ENCODE data around the gene KIF25. TPM values are rescaled to one million over a fixed set of nuclear protein-coding genes. Genes with fewer than 3 reads are reported as not detected.

Gene KIF25
- total RNA-seq, 1 experiment from 2014 or later, result not detected

DNA sequence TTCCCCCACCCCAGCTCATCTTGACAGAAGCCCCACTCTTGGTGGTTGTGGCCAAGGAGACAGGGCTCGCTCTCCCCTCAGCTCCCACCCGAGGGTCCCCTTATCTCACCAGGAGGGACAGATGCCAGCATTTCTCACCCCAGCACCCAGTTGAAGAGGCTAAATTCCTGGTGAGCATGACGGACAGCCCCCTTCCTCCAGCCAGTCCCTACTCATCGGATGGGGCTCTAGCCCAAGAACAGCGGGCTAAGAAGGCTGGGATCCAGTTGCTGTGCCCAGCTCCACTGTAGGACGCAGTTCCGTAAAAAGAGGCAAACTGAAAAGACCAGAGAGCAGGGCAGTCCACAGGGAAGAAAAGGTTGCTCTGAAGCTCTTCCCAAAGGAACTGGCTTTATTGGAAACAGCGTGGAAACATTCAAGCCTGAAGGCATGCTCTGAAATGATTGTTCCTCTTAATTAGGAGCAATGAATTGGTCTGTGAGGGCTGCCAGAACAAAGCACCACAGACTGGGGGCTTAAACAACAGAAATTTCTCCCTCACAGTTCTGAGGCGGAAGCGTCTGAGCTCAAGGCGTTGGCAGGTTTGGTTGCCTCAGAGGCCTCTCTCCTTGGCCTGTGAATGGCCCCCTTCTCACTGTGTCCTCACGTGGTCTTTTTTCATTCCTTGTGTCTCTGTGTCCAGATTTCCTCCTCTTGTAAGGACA lies 17.9 kb upstream of the KIF25 start:
- DNase-seq (ENCODE audit: low read depth in 1 of 2, low spot score in 2 of 2), result no peak
- no peaks in the 10 kb centered on the region for H3K27me3 ChIP-seq (replicated peaks)

DNA sequence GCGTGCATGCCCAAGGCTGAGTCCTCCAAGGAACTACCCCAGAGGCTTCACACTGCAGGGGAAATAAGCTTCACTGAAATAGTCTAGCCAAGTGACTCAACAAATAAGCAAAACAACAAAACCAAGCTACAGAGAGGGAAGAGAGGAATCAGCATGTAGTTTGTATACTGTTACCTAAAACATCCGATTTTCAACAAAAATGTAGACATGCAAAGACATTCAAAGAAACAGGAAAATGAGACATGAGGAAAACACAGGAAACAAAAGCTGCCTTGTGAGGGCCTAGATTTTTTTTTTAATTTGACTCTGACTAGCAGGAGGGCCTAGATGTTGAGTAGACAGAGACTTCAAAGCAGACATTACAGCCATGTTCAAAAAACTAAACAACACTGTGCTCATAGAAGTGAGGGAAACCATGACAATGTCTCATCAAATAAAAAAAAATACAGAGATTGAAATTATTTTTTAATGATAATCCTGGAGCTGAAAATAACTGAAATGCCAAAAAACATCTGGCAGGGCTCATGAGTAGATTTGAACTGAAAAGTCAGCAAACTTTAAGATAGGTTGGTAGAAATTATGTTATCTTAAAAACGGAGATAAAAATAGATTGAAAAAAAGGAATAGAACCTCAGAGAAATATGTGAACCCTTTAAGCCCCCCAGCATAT lies 16.4 kb upstream of the KIF25 start:
- no peak overlapping the region for H3K4me3 ChIP-seq
- no peaks in the 10 kb centered on the region for H3K27me3 ChIP-seq (replicated peaks)
- DNase-seq (ENCODE audit: low read depth in 1 of 2, low spot score in 2 of 2), result peak in 1 of 2 experiments; percentile 38
- H3K27ac ChIP-seq, result no peak overlapping the region
- no peaks in the 10 kb centered on the region for H3K36me3 ChIP-seq
- H3K9me3 ChIP-seq (replicated peaks), result peaks cover 4% of the 10 kb centered on the region; the same call in 1 of the 2 replicates
- H3K4me1 ChIP-seq (replicated peaks), result peaks cover 9% of the 10 kb centered on the region

More for the DNA sequence above, 17.9 kb upstream of the KIF25 start:
- H3K27ac ChIP-seq, result no peak overlapping the region
- peaks cover 3% of the 10 kb centered on the region; the same call in 1 of the 2 replicates for H3K9me3 ChIP-seq (replicated peaks)
- H3K4me3 ChIP-seq, result no peak overlapping the region
- no peaks in the 10 kb centered on the region for H3K36me3 ChIP-seq
- peaks cover 18% of the 10 kb centered on the region for H3K4me1 ChIP-seq (replicated peaks)

- Histone ChIP-seq H3K9me3 (replicated peaks) (peaks cover 4% of the 10 kb centered on the region; the same call in 1 of the 2 replicates), H3K4me3 (no peak overlapping the region), H3K36me3 (no peaks in the 10 kb centered on the region), H3K4me1 (replicated peaks) (peaks cover 9% of the 10 kb centered on the region), H3K27ac (no peak overlapping the region), H3K27me3 (replicated peaks) (no peaks in the 10 kb centered on the region)
- DNase-seq (ENCODE audit: low read depth in 1 of 2, low spot score in 2 of 2), result no peak
Observed at GRCh38 chr6:167981916-167982462, 15.5 kb upstream of the KIF25 start.

- H3K36me3 ChIP-seq, result no peaks in the 10 kb centered on the region
- DNase-seq (ENCODE audit: low read depth in 1 of 2, low spot score in 2 of 2), result no peak
- no peaks in the 10 kb centered on the region for H3K27me3 ChIP-seq (replicated peaks)
- H3K4me1 ChIP-seq (replicated peaks), result peaks cover 9% of the 10 kb centered on the region
- peaks cover 4% of the 10 kb centered on the region; the same call in 1 of the 2 replicates for H3K9me3 ChIP-seq (replicated peaks)
- H3K4me3 ChIP-seq, result no peak overlapping the region
- H3K27ac ChIP-seq, result no peak overlapping the region
Observed at GRCh38 chr6:167984144-167984719, 13.2 kb upstream of the KIF25 start.

DNA sequence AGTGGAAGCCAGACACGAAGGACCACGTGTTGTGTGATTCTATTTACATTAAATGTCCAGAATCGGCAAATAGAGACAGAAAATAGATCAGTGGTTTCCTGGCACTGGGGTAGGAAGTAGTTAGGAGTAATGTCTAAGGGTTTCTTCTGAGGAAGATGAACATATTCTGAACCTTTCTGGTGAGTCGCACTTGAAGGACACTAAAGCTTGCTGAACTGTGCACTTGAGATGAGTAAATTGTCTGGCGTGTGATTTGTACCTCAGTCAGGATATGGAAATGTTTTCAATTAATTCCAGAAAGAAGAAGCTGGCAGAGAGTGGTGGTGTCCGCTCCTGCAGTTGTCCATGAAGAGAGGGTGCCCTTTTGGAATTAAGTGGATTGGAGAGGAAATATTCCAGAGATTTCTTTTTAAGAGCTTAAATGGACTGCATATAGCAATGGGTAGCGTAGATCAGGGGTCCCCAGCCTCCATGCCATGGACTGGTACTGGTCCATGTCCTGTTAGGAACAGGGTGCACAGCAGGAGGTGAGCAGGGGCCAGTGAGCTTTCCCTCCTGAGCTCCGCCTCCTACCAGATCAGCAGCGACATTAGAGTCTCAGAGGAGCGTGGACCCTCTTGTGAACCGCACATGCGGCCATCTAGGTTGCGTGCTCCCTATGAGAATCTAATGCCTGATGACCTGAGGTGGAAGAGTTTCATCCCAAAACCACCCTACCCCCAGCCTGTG lies 12.4 kb upstream of the KIF25 start:
- Histone ChIP-seq H3K36me3 (no peaks in the 10 kb centered on the region), H3K27ac (no peak overlapping the region), H3K9me3 (replicated peaks) (peaks cover 4% of the 10 kb centered on the region; the same call in 1 of the 2 replicates), H3K27me3 (replicated peaks) (no peaks in the 10 kb centered on the region), H3K4me3 (no peak overlapping the region), H3K4me1 (replicated peaks) (peaks cover 9% of the 10 kb centered on the region)
- DNase-seq (ENCODE audit: low read depth in 1 of 2, low spot score in 2 of 2), result no peak

DNA sequence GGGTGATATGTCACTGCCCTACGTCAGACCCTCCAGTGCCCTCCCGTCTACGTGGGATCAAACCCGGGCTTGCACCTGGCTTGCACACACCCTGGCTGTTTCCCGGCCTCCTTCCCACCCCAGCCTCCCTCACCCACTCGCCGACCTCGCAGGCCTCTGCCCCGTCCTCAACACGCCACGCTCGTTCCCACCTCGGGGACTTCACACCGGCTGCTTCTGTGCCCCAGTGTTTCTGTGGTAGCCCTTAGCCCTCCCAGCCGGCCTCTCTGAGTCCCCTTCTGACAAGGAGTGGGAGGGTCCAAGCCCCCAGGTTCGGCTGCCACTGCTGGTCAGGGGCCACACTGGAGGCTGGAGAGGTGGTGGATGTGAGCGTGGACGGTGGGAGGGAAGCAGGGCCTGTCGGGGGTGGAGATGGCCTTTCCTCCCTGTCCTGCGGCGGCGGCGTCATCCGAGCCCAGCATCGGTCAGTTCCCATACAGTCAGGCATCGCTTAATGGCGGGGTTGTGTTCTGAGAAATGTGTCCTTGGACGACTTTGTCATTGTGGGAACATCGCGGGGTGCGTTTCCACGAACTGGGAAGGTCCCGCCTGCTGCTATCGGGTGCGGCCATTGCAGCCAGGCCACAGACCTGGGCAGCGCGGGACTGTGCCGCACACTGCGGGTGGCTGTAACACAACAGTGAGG lies 11.4 kb upstream of the KIF25 start:
- no peak overlapping the region for H3K4me3 ChIP-seq
- H3K36me3 ChIP-seq, result no peaks in the 10 kb centered on the region
- H3K9me3 ChIP-seq (replicated peaks), result peaks cover 4% of the 10 kb centered on the region; the same call in 1 of the 2 replicates
- DNase-seq (ENCODE audit: low read depth in 1 of 2, low spot score in 2 of 2), result no peak
- H3K4me1 ChIP-seq (replicated peaks), result peaks cover 4% of the 10 kb centered on the region
- no peaks in the 10 kb centered on the region for H3K27me3 ChIP-seq (replicated peaks)
- H3K27ac ChIP-seq, result no peak overlapping the region

DNA sequence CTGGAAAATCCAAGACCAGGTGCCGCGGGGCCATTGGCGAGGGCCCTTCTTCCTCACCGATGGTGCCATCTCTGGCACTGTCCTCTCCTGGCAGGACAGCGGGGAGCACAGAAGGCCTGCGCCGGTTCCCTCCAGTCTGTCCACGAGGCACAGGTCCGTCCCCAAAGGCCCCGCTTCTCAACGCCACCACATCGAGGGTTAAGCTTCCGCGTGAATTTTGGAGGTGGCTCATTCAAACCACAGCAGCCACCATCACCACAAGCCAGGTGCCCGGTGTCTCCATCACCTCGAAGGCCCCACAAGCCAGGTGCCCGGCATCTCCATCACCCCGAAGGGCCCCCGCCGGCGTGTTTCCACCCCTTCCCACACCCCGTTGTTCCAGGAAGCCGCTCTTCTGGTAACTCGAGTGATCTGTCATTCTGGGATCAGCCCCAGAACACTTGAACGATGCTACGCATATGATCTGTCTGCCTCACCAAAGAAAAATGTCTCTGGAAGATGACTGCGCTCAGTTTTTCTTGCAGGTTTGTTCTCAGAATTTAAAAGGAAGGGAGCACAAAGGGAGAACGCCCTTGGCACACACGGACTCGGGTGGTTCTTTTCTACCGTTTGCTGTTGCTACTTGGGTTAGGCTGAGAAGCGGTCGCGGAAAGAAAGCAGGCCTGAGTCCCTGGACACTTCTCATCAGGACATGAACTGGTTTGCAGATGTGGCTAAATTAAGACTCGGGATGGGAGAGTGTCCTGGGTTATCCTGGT lies 9.9 kb upstream of the KIF25 start:
- Histone ChIP-seq H3K9me3 (replicated peaks) (peaks cover 4% of the 10 kb centered on the region; the same call in 1 of the 2 replicates), H3K4me1 (replicated peaks) (no peaks in the 10 kb centered on the region), H3K36me3 (no peaks in the 10 kb centered on the region), H3K27me3 (replicated peaks) (no peaks in the 10 kb centered on the region), H3K4me3 (no peak overlapping the region), H3K27ac (no peak overlapping the region)
- no peak for DNase-seq (ENCODE audit: low read depth in 1 of 2, low spot score in 2 of 2)

DNA sequence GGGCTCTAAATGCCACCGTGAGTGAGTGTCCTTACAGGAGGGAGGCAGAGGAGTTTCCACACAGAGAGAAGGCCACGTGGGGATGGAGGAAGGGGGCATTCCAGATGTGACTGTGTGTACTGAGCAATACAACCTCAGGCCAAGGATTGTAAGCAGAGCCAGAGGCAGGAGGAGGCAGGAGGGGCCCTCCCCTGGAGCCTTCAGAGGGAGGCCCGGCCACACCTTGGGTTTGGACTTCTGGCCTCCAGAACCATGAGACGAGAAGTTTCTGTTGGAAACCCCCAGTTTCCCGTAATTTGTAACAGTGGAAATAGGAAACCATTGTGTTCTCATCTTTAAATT lies 9.3 kb upstream of the KIF25 start:
- Histone ChIP-seq H3K9me3 (replicated peaks) (peaks cover 4% of the 10 kb centered on the region; the same call in 1 of the 2 replicates), H3K36me3 (no peaks in the 10 kb centered on the region), H3K27me3 (replicated peaks) (no peaks in the 10 kb centered on the region), H3K4me3 (no peak overlapping the region), H3K27ac (no peak overlapping the region), H3K4me1 (replicated peaks) (no peaks in the 10 kb centered on the region)
- no peak for DNase-seq (ENCODE audit: low read depth in 1 of 2, low spot score in 2 of 2)

DNA sequence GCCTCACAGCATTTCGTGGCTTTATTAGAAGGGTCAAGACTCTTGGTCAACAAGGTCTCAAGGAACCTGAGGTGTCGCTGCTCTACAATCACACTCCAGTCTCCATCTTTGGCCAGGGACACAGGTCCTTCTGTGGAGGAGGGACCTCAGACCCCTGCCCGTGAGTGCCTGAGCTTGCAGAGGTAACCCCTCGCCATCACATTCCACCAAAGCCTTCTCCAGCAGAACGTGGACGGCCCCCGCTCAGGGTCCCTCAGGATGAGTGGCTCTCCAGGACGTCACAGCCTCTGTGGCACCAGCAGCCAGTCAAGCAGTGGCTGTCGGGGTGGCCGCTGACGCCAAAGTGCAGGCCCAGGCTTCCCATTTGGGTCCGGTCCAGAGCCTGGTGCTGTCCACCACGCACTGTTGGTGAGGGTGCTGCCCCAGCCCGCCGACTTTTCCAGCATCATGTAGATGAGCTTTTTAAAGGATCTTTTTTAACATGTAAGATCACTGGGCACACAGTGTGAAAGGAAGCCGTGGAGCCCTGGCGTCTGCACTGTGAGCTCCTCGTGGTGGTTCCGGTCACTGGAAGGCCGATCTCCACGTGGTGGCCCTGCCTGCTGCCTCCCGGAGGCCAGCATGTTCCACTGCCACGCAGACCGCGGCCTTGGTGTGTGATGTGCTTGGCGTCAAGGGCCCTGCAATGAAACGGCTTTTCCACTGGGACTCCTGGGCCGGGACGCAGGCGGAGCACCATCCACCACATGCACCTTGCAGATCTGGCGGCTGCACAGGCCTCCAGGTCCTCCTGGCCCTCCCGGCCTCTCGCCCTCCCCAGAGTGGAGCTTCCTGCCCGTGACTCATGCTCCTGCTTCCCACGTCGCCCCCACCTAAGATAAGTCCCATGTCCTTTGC lies 8.3 kb upstream of the KIF25 start:
- Histone ChIP-seq H3K36me3 (no peaks in the 10 kb centered on the region), H3K27me3 (replicated peaks) (no peaks in the 10 kb centered on the region), H3K27ac (no peak overlapping the region), H3K4me1 (replicated peaks) (no peaks in the 10 kb centered on the region), H3K9me3 (replicated peaks) (peaks cover 4% of the 10 kb centered on the region; the same call in 1 of the 2 replicates), H3K4me3 (no peak overlapping the region)
- peak in 1 of 2 experiments; percentile 36 for DNase-seq (ENCODE audit: low read depth in 1 of 2, low spot score in 2 of 2)

DNA sequence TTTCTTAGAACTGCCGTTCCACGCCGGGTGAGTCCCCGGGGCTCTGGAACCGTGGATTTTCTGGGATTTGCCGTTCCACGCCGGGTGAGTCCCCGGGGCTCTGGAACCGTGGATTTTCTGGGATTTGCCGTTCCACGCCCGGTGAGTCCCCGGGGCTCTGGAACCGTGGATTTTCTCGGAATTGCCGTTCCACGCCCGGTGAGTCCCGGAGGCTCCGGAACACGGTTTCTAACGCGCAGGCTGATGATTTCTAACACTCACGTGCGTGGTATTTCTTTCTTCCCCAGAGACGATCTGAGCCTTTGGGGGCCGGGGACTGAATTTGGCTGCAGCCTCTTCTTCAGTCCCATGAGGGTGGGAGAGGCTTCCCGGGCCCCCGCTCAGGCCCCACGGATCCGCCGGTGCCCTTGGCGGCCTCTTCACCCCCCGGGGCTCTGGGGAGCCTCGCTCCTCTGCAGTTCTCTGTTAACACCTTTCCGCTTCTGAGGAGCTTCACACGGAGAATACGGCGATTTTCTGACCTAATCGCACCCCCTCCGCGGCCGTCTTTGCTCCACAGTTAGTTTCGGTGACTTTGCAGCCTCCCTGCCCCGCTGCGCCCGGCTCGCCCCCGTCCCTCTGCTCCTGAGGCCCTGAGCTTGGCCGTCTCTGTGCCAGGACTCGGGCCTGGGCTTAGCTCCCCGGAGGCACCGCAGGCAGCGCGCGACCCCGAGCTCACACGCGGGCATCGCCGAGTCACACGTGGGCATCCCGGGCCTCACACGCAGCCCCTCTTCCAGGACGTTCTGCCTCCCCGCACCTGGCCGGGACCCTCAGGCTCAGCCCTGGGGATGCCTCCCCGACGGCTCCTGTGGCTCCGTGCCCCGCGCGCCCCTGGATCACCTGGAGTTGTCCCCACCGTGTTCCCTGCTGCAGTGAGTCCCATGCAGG lies 7.2 kb upstream of the KIF25 start:
- no peak overlapping the region for H3K4me3 ChIP-seq
- peak in 1 of 2 experiments; percentile 57 for DNase-seq (ENCODE audit: low read depth in 1 of 2, low spot score in 2 of 2)
- H3K27me3 ChIP-seq (replicated peaks), result no peaks in the 10 kb centered on the region
- no peaks in the 10 kb centered on the region for H3K36me3 ChIP-seq
- H3K27ac ChIP-seq, result no peak overlapping the region
- no peaks in the 10 kb centered on the region for H3K4me1 ChIP-seq (replicated peaks)
- no peaks in the 10 kb centered on the region for H3K9me3 ChIP-seq (replicated peaks)

DNA sequence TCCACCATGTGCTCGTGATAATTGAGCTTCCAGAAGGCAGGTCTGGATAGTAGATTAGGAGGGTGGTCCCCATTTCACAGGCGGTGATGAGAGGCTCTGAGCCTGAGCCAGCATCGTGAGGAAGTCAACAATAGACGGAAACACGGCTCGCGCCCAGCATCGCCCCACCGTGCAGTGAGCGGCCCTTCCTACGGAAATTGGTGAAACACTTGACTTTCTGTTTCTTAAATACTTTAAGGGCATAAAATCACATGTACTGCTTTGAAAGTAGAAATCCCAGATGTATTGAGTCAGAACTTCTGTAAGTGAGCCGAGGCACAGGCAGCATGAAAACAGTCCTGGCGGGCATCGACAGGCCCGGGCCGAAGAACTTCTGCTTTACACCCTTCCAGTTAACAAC lies 4.3 kb upstream of the KIF25 start:
- Histone ChIP-seq H3K27me3 (replicated peaks) (no peaks in the 10 kb centered on the region), H3K27ac (no peak overlapping the region), H3K4me3 (no peak overlapping the region), H3K36me3 (no peaks in the 10 kb centered on the region), H3K4me1 (replicated peaks) (no peaks in the 10 kb centered on the region), H3K9me3 (replicated peaks) (no peaks in the 10 kb centered on the region)
- DNase-seq (ENCODE audit: low read depth in 1 of 2, low spot score in 2 of 2), result no peak

Measured in SJSA1 (cell line).